Astrocyte of the cerebellum (primary cell): ENCODE data around the gene MSRB3.

Experiments
- DNase-seq: peaks from one replicate; pipeline ENCODE4 v3.0.0-alpha.2; 2011; ENCODE audit warnings: low read depth
- H3K4me3 ChIP-seq: 2 replicates; pipeline ENCODE4 v1.5.1; 2011; ENCODE audit warnings: mild to moderate bottlenecking, low read depth, low read length, moderate library complexity
- in situ Hi-C: cut with HindIII; loops from 2 replicates; pipeline ENCODE4 v1.10.0; 2017; ENCODE audit warnings: low sequenced_read_pairs
- TF ChIP-seq, protein P1 (sequence below): IDR thresholded peaks from 2 replicates; pipeline ENCODE4 v1.5.1; 2012; ENCODE audit warnings: low read length, low read depth, moderate library complexity, mild to moderate bottlenecking; ENCODE audit errors: missing control alignments

The MSRB3 gene

GRCh38 chr12:65510007-65510406, 231.5 kb downstream of the MSRB3 start:
- TF ChIP-seq, protein P1, sequence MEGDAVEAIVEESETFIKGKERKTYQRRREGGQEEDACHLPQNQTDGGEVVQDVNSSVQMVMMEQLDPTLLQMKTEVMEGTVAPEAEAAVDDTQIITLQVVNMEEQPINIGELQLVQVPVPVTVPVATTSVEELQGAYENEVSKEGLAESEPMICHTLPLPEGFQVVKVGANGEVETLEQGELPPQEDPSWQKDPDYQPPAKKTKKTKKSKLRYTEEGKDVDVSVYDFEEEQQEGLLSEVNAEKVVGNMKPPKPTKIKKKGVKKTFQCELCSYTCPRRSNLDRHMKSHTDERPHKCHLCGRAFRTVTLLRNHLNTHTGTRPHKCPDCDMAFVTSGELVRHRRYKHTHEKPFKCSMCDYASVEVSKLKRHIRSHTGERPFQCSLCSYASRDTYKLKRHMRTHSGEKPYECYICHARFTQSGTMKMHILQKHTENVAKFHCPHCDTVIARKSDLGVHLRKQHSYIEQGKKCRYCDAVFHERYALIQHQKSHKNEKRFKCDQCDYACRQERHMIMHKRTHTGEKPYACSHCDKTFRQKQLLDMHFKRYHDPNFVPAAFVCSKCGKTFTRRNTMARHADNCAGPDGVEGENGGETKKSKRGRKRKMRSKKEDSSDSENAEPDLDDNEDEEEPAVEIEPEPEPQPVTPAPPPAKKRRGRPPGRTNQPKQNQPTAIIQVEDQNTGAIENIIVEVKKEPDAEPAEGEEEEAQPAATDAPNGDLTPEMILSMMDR: no peak
- no peak overlapping the region for H3K4me3 ChIP-seq
- no peak for DNase-seq
- in situ Hi-C loops: no loop called here

GRCh38 chr12:65510584-65511050, 232.1 kb downstream of the MSRB3 start:
- peak; percentile 91 for DNase-seq
- in situ Hi-C loops: no loop called here
- TF ChIP-seq, protein P1: no peak
- H3K4me3 ChIP-seq: no peak overlapping the region

- in situ Hi-C loops: no loop called here
- no peak for DNase-seq
- TF ChIP-seq, protein P1: peak; percentile 10
Measured at GRCh38 chr12:65511134-65511834, 232.8 kb downstream of the MSRB3 start.

GRCh38 chr12:65511912-65512311, 233.4 kb downstream of the MSRB3 start:
- no peak for DNase-seq
- no peak overlapping the region for H3K4me3 ChIP-seq
- in situ Hi-C loops: no loop called here
- TF ChIP-seq, protein P1: no peak

More at GRCh38 chr12:65511134-65511834, 232.8 kb downstream of the MSRB3 start:
- no peak overlapping the region for H3K4me3 ChIP-seq
